ENCODE data around the gene SCP2D1. TPM values are rescaled to one million over a fixed set of nuclear protein-coding genes. Genes with fewer than 3 reads are reported as not detected.

SCP2D1 gene
- total RNA-seq, 1 experiment from 2014 or later, result not detected

- TF ChIP-seq ELF1 (IDR thresholded peaks at IDR 0.05; ENCODE audit: borderline replicate concordance, low read depth), result peak; percentile 86
- no peak for TF ChIP-seq EZH2phosphoT487 (IDR thresholded peaks at IDR 0.05; ENCODE audit: borderline replicate concordance)
- no peak for TF ChIP-seq EZH2 (IDR thresholded peaks at IDR 0.05)
- no peak; the same call in 1 of the 2 replicates for TF ChIP-seq SP1 (IDR thresholded peaks at IDR 0.05; ENCODE audit: low read depth)
Observed at GRCh38 chr20:18793625-18794427, 19.8 kb upstream of the SCP2D1 start (continued).

- Histone ChIP-seq H3K36me3 (ENCODE audit: control insufficient read depth in 1 of 2, insufficient read depth in 2 of 2, low read length in 2 of 2) (no peaks in the 10 kb centered on the region), H4K20me1 (ENCODE audit: insufficient read depth) (no peaks in the 10 kb centered on the region), H2AFZ (ENCODE audit: low read depth, low read length, poor library complexity, severe bottlenecking) (peak overlapping the region; percentile 67), H3K79me2 (ENCODE audit: insufficient read depth, low read length) (no peaks in the 10 kb centered on the region), H3K4me2 (ENCODE audit: low read length) (peak overlapping the region; percentile 94), H3K9ac (ENCODE audit: low read length) (peak overlapping the region; percentile 64), H3K27ac (ENCODE audit: low read depth, low read length) (peak overlapping the region; percentile 21; the same call in 1 of the 2 replicates), H3K9me3 (ENCODE audit: control insufficient read depth in 1 of 2, insufficient read depth in 1 of 2, low read depth in 1 of 2, low read length in 2 of 2) (no peaks in the 10 kb centered on the region), H3K27me3 (ENCODE audit: insufficient read depth, low read length) (peaks cover 8% of the 10 kb centered on the region; the same call in 1 of the 2 replicates), H3K9me2 (ENCODE audit: insufficient read depth) (no peaks in the 10 kb centered on the region), H3K4me1 (ENCODE audit: control insufficient read depth in 1 of 2, insufficient read depth in 2 of 2, low read length in 2 of 2) (peaks cover 5 to 6% of the 10 kb centered on the region in 2 experiments; a peak in 2 of 4 replicates), H3K4me3 (replicated peaks in 1 of 2; ENCODE audit: low read depth in 1 of 2, low read length in 2 of 2) (peak overlapping the region; percentile 75 to 85)
- RAD21 ChIA-PET (ENCODE audit: low non-redundant PET in 1 of 2, low total read pairs in 2 of 2, uncharacterized antibody in 2 of 2, unreplicated experiment in 2 of 2), result no interaction called here
- intact Hi-C loops (cut with micrococcal nuclease), result no loop called here
- POLR2A ChIA-PET, result no interaction called here
- ATAC-seq (no peak), DNase-seq (ENCODE audit: low read depth, low spot score) (no peak)
- TF ChIP-seq POLR2AphosphoS5 (IDR thresholded peaks at IDR 0.05; ENCODE audit: low read depth, low read length) (no peak), FOSL1 (IDR thresholded peaks at IDR 0.05; ENCODE audit: low read depth) (no peak), EGR1 (IDR thresholded peaks at IDR 0.05; ENCODE audit: low read depth) (no peak), YY1 (IDR thresholded peaks at IDR 0.05; ENCODE audit: extremely low read depth, insufficient replicate concordance, low read depth, low read length) (no peak), CTCF (IDR thresholded peaks at IDR 0.05 in 2 of 3, conservative IDR thresholded peaks at IDR 0.05 in 1 of 3; ENCODE audit: borderline replicate concordance in 1 of 3, insufficient read depth in 1 of 3, low read depth in 2 of 3, low read length in 2 of 3) (no peak), ELF1 (IDR thresholded peaks at IDR 0.05; ENCODE audit: borderline replicate concordance, low read depth) (no peak), CEBPB (IDR thresholded peaks at IDR 0.05; ENCODE audit: low read depth) (no peak), MAX (IDR thresholded peaks at IDR 0.05) (no peak; the same call in 1 of the 2 replicates), EZH2phosphoT487 (IDR thresholded peaks at IDR 0.05; ENCODE audit: borderline replicate concordance) (no peak), EZH2 (IDR thresholded peaks at IDR 0.05) (no peak), SRF (IDR thresholded peaks at IDR 0.05; ENCODE audit: low read depth) (no peak), JUND (IDR thresholded peaks at IDR 0.05) (no peak), CBX3 (IDR thresholded peaks at IDR 0.05; ENCODE audit: low read depth) (no peak), RAD21 (IDR thresholded peaks at IDR 0.05; ENCODE audit: low read depth) (no peak), ZBTB33 (IDR thresholded peaks at IDR 0.05; ENCODE audit: extremely low read depth, insufficient replicate concordance, low read length) (no peak), SIN3A (IDR thresholded peaks at IDR 0.05; ENCODE audit: low read depth) (no peak)
- TSS peak; percentile 90 for BruUV-seq (replicated peaks)
- CTCF ChIA-PET, result no interaction called here
Observed at GRCh38 chr20:18794428-18794787, 19.2 kb upstream of the SCP2D1 start.
